GM12878 (cell line): ENCODE results near the gene COLQ. TPM values are rescaled to one million over a fixed set of nuclear protein-coding genes. Genes with fewer than 3 reads are reported as not detected.

Experiments used
- ATAC-seq: fragments of 200-7000 bp; cut with Tn5 transposase; 3 replicates; pipeline ENCODE4 v1.9.1; 2020; ENCODE audit warnings: mild to moderate bottlenecking, moderate library complexity
- BruUV-seq: library from RNA; stranded (reverse); fragments of 400-500 nt; replicated peaks from 2 replicates; lab custom pipeline; 2021; lab: Mats Ljungman, UMichigan
- CTCF ChIA-PET: fragments of 300-600 bp; sonication (Branson Sonifier 250); formaldehyde crosslinking; extraction: SDS; loops from one replicate; lab custom pipeline; 2021; ENCODE audit warnings: inconsistent platforms; lab: Yijun Ruan, JAX
- POLR2A ChIA-PET: fragments of 350-600 bp; formaldehyde crosslinking; extraction: SDS; loops from one replicate; lab custom pipeline; 2021; ENCODE audit warnings: inconsistent platforms; lab: Charles Lee
- RAD21 ChIA-PET: fragments of 300-600 bp; sonication (Branson Sonifier 250); formaldehyde crosslinking; loops from one replicate; lab custom pipeline; 2023; ENCODE audit warnings: antibody characterized with exemption; ENCODE audit not compliant: unreplicated experiment; lab: Charles Lee
- SMC1A ChIA-PET: fragments of 300-600 bp; sonication (Branson Sonifier 250); formaldehyde crosslinking; loops from one replicate; lab custom pipeline; 2023; ENCODE audit not compliant: unreplicated experiment, uncharacterized antibody; lab: Charles Lee
- DNase-seq: peaks from one replicate; pipeline ENCODE4 v3.0.0-alpha.2; 2011; ENCODE audit warnings: low read depth, low spot score
- FAIRE-seq: peaks from 3 replicates; lab custom pipeline; 2011; peaks lifted over from hg19 to GRCh38; lab: Jason Lieb, UNC
- H2AFZ ChIP-seq: 2 replicates; pipeline ENCODE4 v1.6.0; 2011; ENCODE audit warnings: low read depth, low read length, control low read depth; ENCODE audit not compliant: control insufficient read depth
- H3K27ac ChIP-seq: 2 replicates; pipeline ENCODE4 v1.5.1; 2011; ENCODE audit warnings: control low read depth; ENCODE audit not compliant: control insufficient read depth, insufficient read depth
- H3K27me3 ChIP-seq, 2 experiments: replicated peaks in 1 of 2; 2 replicates each; pipeline versions ENCODE4 v1.6.0 to v1.6.1; 2011; ENCODE audit warnings: low read length in 1 of 2; ENCODE audit not compliant: control insufficient read depth in 2 of 2, insufficient read depth in 2 of 2
- H3K36me3 ChIP-seq, 2 experiments: 2 replicates each; pipeline ENCODE4 v1.5.1; 2011; ENCODE audit warnings: low read length in 1 of 2; ENCODE audit not compliant: control insufficient read depth in 2 of 2, insufficient read depth in 2 of 2
- H3K4me1 ChIP-seq: 2 replicates; pipeline ENCODE4 v1.6.1; 2011; ENCODE audit warnings: mild to moderate bottlenecking, low read length, moderate library complexity, mixed read lengths; ENCODE audit not compliant: control insufficient read depth, insufficient read depth
- H3K4me2 ChIP-seq: 2 replicates; pipeline ENCODE4 v1.6.0; 2011; ENCODE audit warnings: control low read depth; ENCODE audit not compliant: control insufficient read depth, insufficient read depth
- H3K4me3 ChIP-seq: fragments of 200-600 bp; sonication (generic); 2 replicates; pipeline ENCODE4 v1.5.1; 2016
- H3K79me2 ChIP-seq: 2 replicates; pipeline ENCODE4 v1.6.0; 2011; ENCODE audit warnings: low read length; ENCODE audit not compliant: control insufficient read depth, insufficient read depth
- H3K9ac ChIP-seq: 2 replicates; pipeline ENCODE4 v1.8.0; 2011; ENCODE audit warnings: low read length, control low read depth, mixed read lengths; ENCODE audit not compliant: control insufficient read depth, insufficient read depth
- H3K9me3 ChIP-seq: replicated peaks from 3 replicates; pipeline ENCODE4 v1.5.1; 2011; ENCODE audit warnings: mild to moderate bottlenecking, low read length; ENCODE audit not compliant: control insufficient read depth, insufficient read depth
- H4K20me1 ChIP-seq: 2 replicates; pipeline ENCODE4 v1.6.0; 2011; ENCODE audit not compliant: control insufficient read depth, insufficient read depth
- CBX5 ChIP-seq: sonication (generic); IDR thresholded peaks from 2 replicates; pipeline ENCODE4 v1.6.1; 2016; ENCODE audit warnings: low read depth, moderate library complexity, mild to moderate bottlenecking, inconsistent platforms
- CHD4 ChIP-seq: fragments of 200-600 bp; sonication (generic); IDR thresholded peaks from 2 replicates; pipeline ENCODE4 v1.6.1; 2016; ENCODE audit warnings: mild to moderate bottlenecking
- HCFC1 ChIP-seq: fragments of 150-350 bp; IDR thresholded peaks from 2 replicates; pipeline ENCODE4 v1.6.1; 2014; ENCODE audit warnings: low read length
- MLLT1 ChIP-seq: fragments of 450-650 bp; IDR thresholded peaks from 2 replicates; pipeline ENCODE4 v1.6.1; 2016; ENCODE audit warnings: mild to moderate bottlenecking
- SMAD5 ChIP-seq: IDR thresholded peaks from 2 replicates; pipeline ENCODE4 v1.6.1; 2016; ENCODE audit warnings: antibody characterized with exemption, low read depth
- SUPT20H ChIP-seq: IDR thresholded peaks from 2 replicates; pipeline ENCODE4 v1.6.1; 2011; ENCODE audit warnings: low read depth, mild to moderate bottlenecking, low read length, moderate library complexity, borderline replicate concordance; ENCODE audit not compliant: control insufficient read depth
- WGBS: methylation state at CpG from one replicate; pipeline ENCODE4 v1.1.6; 2016; ENCODE audit warnings: low lambda C conversion rate; ENCODE audit not compliant: insufficient replicate concordance, insufficient coverage; ENCODE audit errors: missing lambda C conversion rate; 5-methylcytosine and 5-hydroxymethylcytosine counted together
- in situ Hi-C: fragments of 300-500 bp; cut with MboI; formaldehyde crosslinking; loops from 9 replicates; pipeline ENCODE4 v1.14.3; 2018; ENCODE audit warnings: mixed read lengths
- intact Hi-C: fragments of 100-400 bp; cut with micrococcal nuclease; formaldehyde crosslinking; loops from one replicate; pipeline ENCODE4 v1.14.2; 2022; ENCODE audit not compliant: unreplicated experiment
- polyA plus RNA-seq, 11 experiments: library from polyadenylated mRNA; depleted of rRNA in 4 of 11; unstranded in 6 of 11; stranded (reverse) in 5 of 11; fragments of >200 nt; fragmentation: Nextera tagmentation in 4 of 11; fragmentation: Illumina TruSeq in 1 of 11; extraction: Ambion mirVana in 4 of 11; extraction: Trizol in 1 of 11; gene quantifications; 1 replicate in 1 of 11; 2 replicates in 10 of 11; pipeline versions ENCODE4 v1.2.1 to v1.2.3, GENCODE V29; 2011 to 2016; ENCODE audit warnings: inconsistent platforms in 2 of 11, missing spikeins in 2 of 11, low read depth in 1 of 11
- total RNA-seq, 4 experiments: library from RNA; depleted of rRNA in 3 of 4; stranded (reverse); fragments of >200 nt in 3 of 4; fragmentation: Illumina TruSeq in 1 of 4; extraction: Trizol in 1 of 4; gene quantifications; 2 replicates each; pipeline versions ENCODE4 v1.2.1 to v1.2.3, GENCODE V29; 2013 to 2021
- TF ChIP-seq, protein P1 (sequence below): IDR thresholded peaks from 2 replicates; pipeline ENCODE4 v1.6.1; 2012; ENCODE audit warnings: improper control_type of control experiment, low read depth, low read length; ENCODE audit not compliant: insufficient replicate concordance
- TF ChIP-seq, protein P2 (sequence below): fragments of 150-350 bp; IDR thresholded peaks from 2 replicates; pipeline ENCODE4 v1.6.1; 2016; ENCODE audit warnings: low read depth, low read length
- TF ChIP-seq, protein P3 (sequence below): fragments of 450-650 bp; IDR thresholded peaks from 2 replicates; pipeline ENCODE4 v1.6.1; 2017; ENCODE audit warnings: mild to moderate bottlenecking, low read depth, inconsistent platforms; ENCODE audit not compliant: poor library complexity, severe bottlenecking

COLQ gene
- total and polyA plus RNA-seq, 10 of the 15 experiments (the other 5 are each of a cell fraction or from before 2014, with no cell fraction given), result 0.13 to 2.7 (median 0.70) TPM

- DNase-seq (no peak), ATAC-seq (peak; percentile 82), FAIRE-seq (no peak)
- 31% methylated on average over 4 of the region's 4 CpGs for WGBS
- Histone ChIP-seq H4K20me1 (no peaks in the 10 kb centered on the region), H3K4me1 (no peaks in the 10 kb centered on the region), H3K79me2 (no peaks in the 10 kb centered on the region), H3K27me3 (no peaks in the 10 kb centered on the region), H3K27ac (no peak overlapping the region), H3K9me3 (no peaks in the 10 kb centered on the region), H3K4me3 (no peak overlapping the region), H2AFZ (no peak overlapping the region), H3K9ac (no peak overlapping the region), H3K4me2 (no peak overlapping the region), H3K36me3 (no peaks in the 10 kb centered on the region)
- BruUV-seq, result no TSS peak
- intact Hi-C loops, result no loop called here
- ChIA-PET SMC1A (interaction anchor here (1.4 to 1.5 kb wide), 2 partner anchors 11 to 30 kb away, joined by 4 read pairs; no protein-coding TSS in a partner anchor), CTCF (interaction anchor here (0.7 to 1.1 kb wide), 2 partner anchors 34 to 340 kb away, joined by 3 to 4 read pairs; no protein-coding TSS in a partner anchor), POLR2A (interaction anchor here (0.5 to 0.6 kb wide), 2 partner anchors 30 to 495 kb away, joined by 3 to 9 read pairs; no protein-coding TSS in a partner anchor), RAD21 (no interaction called here)
- in situ Hi-C loops, result no loop called here
- TF ChIP-seq, protein P1, sequence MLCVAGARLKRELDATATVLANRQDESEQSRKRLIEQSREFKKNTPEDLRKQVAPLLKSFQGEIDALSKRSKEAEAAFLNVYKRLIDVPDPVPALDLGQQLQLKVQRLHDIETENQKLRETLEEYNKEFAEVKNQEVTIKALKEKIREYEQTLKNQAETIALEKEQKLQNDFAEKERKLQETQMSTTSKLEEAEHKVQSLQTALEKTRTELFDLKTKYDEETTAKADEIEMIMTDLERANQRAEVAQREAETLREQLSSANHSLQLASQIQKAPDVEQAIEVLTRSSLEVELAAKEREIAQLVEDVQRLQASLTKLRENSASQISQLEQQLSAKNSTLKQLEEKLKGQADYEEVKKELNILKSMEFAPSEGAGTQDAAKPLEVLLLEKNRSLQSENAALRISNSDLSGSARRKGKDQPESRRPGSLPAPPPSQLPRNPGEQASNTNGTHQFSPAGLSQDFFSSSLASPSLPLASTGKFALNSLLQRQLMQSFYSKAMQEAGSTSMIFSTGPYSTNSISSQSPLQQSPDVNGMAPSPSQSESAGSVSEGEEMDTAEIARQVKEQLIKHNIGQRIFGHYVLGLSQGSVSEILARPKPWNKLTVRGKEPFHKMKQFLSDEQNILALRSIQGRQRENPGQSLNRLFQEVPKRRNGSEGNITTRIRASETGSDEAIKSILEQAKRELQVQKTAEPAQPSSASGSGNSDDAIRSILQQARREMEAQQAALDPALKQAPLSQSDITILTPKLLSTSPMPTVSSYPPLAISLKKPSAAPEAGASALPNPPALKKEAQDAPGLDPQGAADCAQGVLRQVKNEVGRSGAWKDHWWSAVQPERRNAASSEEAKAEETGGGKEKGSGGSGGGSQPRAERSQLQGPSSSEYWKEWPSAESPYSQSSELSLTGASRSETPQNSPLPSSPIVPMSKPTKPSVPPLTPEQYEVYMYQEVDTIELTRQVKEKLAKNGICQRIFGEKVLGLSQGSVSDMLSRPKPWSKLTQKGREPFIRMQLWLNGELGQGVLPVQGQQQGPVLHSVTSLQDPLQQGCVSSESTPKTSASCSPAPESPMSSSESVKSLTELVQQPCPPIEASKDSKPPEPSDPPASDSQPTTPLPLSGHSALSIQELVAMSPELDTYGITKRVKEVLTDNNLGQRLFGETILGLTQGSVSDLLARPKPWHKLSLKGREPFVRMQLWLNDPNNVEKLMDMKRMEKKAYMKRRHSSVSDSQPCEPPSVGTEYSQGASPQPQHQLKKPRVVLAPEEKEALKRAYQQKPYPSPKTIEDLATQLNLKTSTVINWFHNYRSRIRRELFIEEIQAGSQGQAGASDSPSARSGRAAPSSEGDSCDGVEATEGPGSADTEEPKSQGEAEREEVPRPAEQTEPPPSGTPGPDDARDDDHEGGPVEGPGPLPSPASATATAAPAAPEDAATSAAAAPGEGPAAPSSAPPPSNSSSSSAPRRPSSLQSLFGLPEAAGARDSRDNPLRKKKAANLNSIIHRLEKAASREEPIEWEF, result no peak
- TF ChIP-seq, protein P2, sequence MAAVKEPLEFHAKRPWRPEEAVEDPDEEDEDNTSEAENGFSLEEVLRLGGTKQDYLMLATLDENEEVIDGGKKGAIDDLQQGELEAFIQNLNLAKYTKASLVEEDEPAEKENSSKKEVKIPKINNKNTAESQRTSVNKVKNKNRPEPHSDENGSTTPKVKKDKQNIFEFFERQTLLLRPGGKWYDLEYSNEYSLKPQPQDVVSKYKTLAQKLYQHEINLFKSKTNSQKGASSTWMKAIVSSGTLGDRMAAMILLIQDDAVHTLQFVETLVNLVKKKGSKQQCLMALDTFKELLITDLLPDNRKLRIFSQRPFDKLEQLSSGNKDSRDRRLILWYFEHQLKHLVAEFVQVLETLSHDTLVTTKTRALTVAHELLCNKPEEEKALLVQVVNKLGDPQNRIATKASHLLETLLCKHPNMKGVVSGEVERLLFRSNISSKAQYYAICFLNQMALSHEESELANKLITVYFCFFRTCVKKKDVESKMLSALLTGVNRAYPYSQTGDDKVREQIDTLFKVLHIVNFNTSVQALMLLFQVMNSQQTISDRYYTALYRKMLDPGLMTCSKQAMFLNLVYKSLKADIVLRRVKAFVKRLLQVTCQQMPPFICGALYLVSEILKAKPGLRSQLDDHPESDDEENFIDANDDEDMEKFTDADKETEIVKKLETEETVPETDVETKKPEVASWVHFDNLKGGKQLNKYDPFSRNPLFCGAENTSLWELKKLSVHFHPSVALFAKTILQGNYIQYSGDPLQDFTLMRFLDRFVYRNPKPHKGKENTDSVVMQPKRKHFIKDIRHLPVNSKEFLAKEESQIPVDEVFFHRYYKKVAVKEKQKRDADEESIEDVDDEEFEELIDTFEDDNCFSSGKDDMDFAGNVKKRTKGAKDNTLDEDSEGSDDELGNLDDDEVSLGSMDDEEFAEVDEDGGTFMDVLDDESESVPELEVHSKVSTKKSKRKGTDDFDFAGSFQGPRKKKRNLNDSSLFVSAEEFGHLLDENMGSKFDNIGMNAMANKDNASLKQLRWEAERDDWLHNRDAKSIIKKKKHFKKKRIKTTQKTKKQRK, result no peak
- TF ChIP-seq MLLT1, result no peak
- TF ChIP-seq, protein P3, sequence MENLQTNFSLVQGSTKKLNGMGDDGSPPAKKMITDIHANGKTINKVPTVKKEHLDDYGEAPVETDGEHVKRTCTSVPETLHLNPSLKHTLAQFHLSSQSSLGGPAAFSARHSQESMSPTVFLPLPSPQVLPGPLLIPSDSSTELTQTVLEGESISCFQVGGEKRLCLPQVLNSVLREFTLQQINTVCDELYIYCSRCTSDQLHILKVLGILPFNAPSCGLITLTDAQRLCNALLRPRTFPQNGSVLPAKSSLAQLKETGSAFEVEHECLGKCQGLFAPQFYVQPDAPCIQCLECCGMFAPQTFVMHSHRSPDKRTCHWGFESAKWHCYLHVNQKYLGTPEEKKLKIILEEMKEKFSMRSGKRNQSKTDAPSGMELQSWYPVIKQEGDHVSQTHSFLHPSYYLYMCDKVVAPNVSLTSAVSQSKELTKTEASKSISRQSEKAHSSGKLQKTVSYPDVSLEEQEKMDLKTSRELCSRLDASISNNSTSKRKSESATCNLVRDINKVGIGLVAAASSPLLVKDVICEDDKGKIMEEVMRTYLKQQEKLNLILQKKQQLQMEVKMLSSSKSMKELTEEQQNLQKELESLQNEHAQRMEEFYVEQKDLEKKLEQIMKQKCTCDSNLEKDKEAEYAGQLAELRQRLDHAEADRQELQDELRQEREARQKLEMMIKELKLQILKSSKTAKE, result no peak
- TF ChIP-seq SMAD5, result no peak
- TF ChIP-seq CHD4, result no peak
- no peak for TF ChIP-seq CBX5
- TF ChIP-seq SUPT20H, result no peak
- TF ChIP-seq HCFC1, result no peak
Observed at GRCh38 chr3:15460891-15461531, 60.5 kb downstream of the COLQ start.
